Gastrocnemius medialis (tissue), 4 donors: ENCODE results near the gene PKD2L1.

Source experiments
- CTCF ChIP-seq, 5 experiments: fragments of 450-650 bp in 3 of 5; fragments of 200-600 bp in 2 of 5; sonication (generic) in 2 of 5; IDR thresholded peaks in 4 of 5; conservative IDR thresholded peaks in 1 of 5; 1 replicate in 4 of 5; 2 replicates in 1 of 5; pipeline ENCODE4 v1.5.1; 2016 to 2019; ENCODE audit warnings: antibody characterized with exemption in 5 of 5, mild to moderate bottlenecking in 3 of 5, moderate library complexity in 3 of 5
- POLR2A ChIP-seq, 2 donors: fragments of 450-650 bp; IDR thresholded peaks; one replicate each; pipeline ENCODE4 v1.6.1; 2017; ENCODE audit warnings: antibody characterized with exemption in 2 of 2, mild to moderate bottlenecking in 2 of 2, moderate library complexity in 2 of 2

GRCh38 chr10:100348389-100348927 is 18.4 kb upstream of the PKD2L1 start:
- TF ChIP-seq CTCF (IDR thresholded peaks at IDR 0.05 in 4 of 5, conservative IDR thresholded peaks at IDR 0.05 in 1 of 5) (no peak), POLR2A (IDR thresholded peaks at IDR 0.05) (no peak)
